HG02973 (cell line): ENCODE data around the gene P2RY13.
A peak's percentile ranks its signal among the peaks of the same experiment; 100 is the strongest.

Source experiments
- ATAC-seq: cut with Tn5 transposase; IDR thresholded peaks from one replicate; pipeline ENCODE4 v1.9.1; 2021; ENCODE audit warnings: moderate library complexity; ENCODE audit not compliant: unreplicated experiment

Gene P2RY13

DNA sequence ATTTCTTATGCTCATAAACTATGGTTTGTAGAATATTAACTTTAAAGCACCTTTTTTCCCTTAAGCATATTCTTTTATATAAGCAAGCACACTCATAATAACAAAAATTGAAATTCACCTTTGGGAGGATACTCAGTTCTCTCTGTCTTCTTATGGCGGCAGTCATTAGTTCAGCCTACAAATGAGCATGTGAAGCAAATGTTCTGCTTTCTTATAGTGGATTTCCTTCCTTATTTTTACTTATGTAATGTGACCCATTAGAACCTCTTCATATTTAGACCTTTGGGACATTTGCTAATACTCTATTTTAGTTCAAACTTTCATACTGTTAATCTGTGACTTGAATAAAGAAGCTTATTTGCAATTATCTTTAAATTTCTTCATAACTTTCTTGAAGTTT, at the start of gene P2RY13:
Gene P2RY13 (minus strand): TSS at position 187 of the 400 bp plus-strand sequence. CDS start 21 bp downstream, at position 166.
- ATAC-seq = no peak

DNA sequence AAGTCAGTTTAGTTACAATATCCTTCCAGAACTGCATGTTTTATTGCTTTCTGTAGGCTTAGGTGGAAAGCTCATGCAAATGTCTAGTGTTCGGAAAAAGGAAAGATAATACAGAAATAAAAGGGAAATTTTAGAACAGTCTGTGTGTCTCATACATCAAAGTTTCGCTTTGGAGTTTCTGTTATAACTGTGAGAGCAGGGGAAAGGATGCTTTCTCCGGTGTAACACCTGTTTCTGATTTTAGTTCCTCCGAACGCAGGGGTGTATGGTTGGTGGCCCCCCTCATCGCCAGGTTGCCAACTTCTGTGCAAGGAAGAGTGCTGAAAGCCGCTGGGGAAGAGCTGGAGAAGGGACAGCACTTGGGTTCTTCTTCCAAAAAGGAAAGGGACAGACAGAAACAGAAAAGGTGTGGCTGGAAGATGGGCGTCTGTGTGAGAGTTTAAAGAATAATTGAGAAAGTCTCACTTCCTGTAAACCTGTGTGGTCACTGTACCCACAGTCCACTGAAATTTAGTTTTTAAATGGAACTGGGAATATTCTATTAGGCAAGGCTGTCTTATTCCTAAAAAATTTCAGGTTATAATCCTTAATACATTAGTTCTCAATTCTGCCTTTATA, 48.5 kb upstream of the P2RY13 start:
- peak; percentile 63 for ATAC-seq

DNA sequence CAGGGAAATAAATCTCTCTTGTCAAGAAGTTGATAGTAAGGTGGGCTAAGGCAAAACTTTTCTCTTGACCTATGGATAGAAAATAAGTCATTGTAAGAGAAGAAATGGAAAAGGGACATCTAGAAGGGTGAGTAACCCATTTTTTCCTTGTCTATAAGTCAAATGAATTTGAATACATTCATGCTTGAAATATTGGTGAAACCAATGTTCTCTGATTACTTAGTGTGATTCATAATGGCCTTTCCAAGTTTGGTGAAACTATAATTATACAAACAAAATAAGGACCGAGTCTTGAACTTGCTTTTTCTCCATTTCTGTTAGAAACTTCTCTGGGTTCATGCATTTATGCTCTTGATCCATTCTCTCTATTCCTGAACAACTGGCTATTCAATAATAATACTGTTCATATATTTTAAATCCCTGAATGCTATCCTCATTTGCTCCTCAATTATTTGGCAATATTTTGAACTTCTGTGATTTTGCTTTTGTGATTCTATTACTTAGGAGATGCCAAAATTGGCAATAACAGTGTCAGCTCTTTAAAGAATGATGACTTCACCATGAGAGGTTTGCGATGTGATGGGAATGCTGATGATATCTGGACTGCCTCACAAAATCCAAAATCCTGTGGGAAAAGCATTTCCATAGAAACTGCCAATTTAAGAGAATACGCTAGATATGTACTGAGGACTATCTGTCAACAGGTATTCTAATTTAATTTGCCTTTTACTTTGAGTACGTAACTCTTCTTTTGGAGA, 42.9 kb upstream of the P2RY13 start:
- ATAC-seq = no peak

DNA sequence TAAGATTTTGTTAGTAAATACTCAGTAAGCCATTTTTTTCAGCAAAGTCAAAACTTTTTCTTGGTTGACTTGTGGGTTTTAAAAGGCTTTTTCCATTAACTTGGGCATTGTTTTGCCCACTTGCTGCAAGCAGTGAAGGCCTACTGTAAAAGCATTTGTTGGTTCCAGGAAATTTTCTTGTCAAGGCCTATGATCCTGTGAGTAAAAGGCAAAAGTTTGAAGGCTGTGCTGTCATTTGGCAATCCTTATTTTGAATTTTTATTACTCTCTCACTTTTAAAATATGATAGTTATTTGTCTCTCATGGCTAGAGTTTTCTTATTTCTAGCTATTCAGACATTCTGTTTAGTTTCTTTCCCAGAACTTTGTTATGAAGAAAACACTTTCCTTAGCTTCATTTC, 42.2 kb upstream of the P2RY13 start:
- no peak for ATAC-seq

DNA sequence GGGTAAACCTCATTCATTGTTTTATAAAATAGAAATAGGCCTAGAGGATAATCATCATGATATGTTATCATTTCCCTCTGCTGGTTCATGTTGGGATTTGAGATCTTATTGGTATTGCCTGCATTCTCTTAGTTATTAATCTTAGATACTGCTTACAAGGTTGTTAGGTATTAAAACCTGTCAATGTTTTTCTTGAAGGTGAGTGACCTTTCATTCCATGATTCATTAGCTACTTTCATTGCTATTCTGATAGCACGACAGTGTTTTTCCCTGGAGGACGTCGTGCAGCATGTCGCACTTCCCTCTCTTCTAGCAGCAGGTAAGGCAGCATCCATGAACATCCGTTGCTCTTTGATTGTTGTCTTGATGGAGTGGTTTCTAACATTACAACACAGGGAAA, 38.1 kb upstream of the P2RY13 start:
- no peak for ATAC-seq

DNA sequence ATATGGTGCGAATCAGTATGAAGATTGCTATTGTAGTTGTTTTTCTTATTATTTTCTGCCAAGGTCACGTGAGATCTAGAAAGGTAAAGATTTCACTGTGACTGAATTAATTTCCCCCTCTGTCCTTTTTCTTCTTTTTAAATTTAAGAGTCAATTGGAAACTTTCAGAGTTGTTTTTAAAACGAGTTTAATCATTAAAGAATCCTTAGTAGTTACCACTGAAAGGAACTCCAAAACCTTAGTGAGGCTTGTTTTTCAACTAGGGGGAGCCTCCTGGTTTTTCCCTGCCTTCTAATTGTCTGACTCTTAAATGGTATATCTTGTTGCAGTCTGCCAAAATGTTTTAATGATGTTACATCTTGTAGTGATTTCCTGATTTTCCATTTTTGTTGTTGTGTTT, 37.6 kb upstream of the P2RY13 start:
- no peak for ATAC-seq

DNA sequence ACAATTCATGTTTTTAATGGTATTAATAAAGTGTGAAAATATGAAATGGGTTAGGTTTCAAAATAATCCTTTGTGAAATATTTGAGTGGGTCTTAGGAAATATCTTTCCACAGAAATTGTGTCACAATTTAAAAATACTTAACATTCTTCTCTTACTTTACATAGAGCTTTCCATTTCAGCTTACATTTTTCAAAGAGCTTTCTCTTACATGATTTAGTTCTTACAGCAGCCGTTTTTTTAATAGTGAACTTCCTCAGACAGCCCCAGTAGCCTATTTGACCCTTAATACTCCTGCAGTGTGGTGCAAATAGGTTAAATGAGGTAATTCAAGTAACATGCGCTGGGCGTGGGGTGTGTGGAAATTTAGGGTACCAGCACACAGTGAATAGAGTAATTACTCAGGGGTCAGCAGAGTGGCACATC, 33.4 kb upstream of the P2RY13 start:
- ATAC-seq = no peak

DNA sequence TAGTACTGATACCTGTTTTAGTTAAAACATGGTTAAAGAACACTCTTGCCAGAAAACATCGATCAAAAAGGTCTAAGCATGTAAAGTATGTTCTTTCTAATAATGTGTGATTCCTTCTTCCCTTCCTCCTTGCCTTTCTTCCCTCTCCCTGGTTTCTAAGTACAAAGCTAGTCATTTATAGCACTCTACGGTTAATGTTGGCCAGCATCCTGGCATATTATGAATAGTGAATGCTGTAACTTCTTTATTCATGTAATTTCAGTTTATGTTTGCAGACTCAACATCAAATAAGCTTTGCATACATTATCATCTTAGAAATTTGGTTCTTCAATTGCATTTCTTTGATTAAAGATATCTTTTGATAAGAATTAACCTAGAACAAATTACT, 28.1 kb upstream of the P2RY13 start:
- ATAC-seq = no peak

DNA sequence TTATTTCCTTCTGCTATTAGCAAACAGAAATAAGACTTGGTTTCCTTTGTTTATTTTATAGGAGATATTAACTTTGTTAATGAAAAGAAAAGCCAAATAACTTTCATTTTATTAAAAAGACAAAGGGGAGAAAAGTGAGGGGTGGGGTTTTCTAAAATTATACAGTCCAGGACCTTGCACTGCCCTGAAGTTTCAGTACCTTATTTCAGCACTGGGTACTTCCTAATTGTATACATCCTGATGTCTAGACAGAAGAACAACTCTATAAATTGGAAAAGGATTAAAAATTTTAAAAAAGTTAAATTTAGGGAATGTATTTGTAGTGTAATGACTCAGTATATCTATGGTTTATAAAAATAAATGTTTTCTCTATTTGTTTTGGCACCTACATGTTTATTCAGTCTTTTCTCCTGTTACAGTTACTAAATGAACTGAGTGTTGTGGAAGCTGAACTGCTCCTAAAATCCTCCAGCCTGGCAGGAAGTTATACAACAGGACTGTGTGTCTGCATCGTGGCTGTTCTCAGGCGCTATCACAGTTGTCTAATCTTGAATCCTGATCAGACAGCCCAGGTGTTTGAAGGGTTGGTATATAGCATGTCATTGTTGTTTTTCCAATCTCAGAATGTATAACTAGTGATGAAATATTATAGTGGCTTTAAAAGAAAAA, 27.6 kb upstream of the P2RY13 start:
- ATAC-seq = no peak

DNA sequence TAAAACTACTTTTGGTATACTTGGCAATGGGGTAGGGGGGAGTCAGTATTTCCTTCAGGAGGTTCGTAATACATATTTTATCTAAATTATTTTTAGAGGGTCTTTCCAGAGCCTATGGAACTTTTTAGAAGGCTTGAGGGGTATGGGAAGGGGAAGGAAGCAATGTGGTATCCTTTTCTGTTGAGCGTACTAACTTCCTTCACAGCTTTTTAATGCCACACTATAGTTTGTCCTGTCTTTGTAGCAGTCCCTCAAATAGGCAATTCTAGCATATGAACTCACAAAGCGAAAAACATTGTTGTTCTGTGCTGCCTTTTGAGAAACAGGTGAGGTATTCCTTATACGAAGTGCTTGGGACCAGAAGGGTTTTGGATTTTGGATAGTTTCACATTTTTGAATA, 22.3 kb upstream of the P2RY13 start:
- ATAC-seq = no peak

DNA sequence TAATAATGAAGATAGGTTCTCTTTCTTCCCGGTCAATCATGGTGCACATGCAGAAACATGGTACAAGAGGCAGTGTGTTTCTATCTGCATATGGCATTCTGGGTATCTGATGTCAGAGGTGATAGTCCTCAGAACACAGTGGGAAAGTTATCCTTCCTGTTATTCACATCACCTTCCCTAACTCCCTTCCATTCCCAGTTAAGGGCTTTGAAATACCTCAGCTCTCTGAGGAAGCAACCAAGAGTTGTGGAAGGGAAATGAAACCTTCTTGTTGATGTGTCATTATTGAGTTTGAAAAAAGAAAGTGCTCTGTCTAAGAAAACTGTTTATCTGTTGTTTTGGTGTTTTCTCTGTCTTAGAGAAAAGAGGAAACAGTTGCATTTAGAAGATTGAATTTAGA, 21.9 kb upstream of the P2RY13 start:
- ATAC-seq = peak; percentile 83

DNA sequence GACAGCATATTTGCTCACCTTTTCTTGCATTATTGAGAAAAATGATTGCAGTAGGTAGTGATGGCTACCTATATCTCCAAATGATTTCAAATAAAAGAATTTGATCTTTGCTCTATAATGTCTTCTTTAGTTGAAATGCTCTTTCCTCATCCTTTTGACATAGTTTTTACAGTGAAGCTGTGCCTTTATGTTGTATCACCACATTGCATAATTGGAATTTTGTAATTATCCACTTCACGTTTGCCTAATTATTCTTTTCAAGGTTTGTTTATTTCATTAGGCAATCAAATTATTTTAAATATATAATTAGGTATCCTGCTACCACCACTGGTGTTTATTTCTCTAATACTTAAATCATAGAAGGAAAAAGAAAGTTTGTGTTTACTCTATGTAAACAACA, 21.3 kb upstream of the P2RY13 start:
- no peak for ATAC-seq

DNA sequence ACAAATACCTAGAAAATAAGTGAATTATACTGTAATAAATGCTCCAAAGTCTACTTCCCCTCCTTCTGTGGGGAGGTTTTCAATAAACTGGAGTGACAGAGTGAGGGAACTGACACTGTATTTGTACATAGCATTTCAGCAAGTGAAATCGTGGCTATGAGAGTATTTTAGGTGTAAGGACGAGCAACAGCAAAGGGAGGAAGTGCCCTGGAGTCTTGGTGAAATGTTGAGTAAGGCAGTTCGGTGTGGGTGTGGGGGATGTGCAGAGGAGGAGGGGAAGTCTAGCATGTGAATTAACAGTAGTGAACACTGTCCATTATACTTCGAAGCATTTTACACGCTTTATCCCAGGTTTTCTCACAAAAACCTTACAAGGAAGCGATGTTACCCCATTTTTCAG, 18.1 kb upstream of the P2RY13 start:
- ATAC-seq = no peak

DNA sequence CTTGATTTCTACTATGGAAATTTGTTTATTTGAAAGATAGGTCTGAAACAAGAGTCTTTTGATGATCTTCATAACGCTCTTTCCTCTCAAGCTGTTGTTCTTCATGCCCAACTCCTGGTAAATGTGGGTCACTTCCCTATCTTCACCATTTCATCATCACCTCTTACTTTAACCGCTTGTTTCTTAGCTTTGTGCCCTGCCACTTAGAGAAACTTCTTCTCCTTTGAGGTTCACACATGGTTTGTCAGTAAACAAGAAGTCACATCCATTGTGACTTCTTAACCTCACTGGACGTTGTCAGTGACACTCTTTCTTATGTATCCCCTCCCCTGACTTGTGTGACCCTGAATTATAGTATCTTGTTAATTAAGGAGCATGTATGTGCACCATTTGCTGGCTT, 16.9 kb upstream of the P2RY13 start:
- no peak for ATAC-seq

DNA sequence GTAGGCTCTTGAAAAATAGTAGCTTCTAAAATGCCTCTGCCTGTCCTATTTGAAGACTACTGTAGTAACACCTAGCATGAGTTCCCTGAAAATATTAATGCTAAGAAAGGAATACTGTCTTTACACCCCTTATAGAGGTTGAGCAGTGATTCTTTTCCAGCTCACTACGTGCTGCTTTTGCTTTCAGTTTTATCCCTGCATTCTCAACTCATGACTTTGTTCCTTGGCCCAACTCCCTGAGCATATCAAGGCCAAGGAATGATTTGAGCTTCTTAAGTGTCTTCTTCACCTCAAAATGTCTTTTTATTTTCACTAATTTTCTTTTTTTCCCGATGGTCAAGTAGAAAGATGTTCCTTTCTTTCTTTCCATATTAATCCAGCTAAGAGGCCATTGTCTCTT, 16.5 kb upstream of the P2RY13 start:
- no peak for ATAC-seq

DNA sequence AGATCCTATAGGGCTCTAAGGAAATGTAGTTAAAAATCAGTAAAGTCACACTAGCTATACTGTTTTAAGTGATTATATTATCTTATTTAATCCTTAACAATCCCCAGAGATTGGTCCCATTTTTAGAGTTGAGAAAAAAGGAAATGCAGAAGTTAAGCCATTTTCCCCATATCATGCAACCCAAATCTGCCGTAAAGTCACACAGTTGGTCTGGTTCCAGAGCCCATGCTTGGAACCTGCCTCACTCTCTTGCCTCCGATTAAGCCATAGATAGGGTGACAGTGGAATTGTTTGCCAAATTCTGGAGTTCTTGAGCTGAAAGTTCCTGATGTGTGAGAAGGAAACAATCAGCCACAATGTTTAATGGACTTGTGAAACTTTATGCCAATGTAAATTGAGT, 2.3 kb upstream of the P2RY13 start:
- no peak for ATAC-seq

DNA sequence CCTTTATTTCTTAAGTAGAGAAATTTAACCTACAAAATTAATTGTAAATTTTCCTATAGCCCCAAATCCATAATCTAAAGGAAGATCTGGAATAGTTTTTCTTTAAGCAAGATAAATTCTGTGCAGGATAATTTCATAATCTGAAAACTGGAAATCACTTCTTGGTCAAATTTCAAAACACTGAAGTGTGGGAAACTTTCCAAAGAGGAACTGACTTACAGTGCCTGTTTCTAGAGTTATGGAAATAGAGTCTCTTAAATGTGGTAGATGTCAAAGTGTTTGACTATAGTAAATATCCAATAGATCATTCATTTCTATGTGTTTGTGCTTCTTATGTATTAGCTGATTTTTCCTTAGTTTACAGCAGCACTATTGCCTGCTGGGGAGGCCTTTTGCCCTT, 1.6 kb upstream of the P2RY13 start:
- ATAC-seq = no peak

DNA sequence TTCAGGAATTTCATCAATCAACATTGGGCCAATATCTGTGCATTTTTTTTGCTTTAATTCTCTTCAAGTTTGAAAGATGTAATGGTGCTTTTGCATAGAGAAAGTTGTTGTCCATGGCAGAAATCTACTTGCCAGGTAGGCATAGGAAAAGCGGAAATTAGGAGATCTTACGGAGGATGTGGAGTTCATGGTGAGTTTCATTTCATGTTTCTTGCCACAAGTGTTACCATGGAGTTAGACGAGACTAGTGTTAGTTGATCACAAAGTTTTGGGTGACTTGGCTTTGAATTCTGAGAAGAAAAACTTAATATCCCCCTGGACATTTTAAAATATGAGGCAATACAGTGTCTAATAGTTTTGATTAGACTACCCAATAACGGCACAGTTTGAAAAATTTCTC, 1.0 kb upstream of the P2RY13 start:
- no peak for ATAC-seq

DNA sequence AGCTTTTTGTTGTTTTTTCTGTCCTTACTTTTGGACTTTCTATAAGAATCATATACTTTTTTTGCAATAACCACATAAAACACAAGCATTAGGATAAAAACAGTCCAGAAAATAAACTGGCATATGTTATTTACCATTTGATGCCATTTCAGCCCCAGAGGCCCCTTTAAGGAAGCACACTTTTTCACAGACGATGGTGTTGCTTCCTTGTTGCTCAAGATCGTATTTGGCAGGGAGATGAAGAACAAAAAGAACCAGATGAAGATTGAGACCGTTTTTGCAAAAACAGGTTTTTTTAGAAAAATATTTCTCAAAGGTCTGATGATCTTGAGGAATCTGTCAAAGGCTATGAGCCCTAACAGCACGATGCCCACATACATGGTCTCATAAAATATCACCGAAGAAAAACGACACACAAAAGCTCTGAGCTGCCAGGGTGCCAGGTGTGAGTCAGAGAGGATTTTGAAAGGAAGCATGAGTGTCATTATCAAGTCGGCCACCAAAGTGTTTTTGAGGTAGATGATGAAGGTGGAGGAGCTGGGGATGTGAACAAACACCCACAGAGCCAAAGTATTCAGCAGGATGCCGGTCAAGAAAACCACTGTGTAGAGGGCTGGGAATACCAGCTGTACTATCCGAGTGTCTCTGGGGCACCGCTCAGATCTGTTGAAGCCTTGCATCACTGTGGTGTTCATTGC, 902 bp downstream of the P2RY13 start:
- no peak for ATAC-seq

DNA sequence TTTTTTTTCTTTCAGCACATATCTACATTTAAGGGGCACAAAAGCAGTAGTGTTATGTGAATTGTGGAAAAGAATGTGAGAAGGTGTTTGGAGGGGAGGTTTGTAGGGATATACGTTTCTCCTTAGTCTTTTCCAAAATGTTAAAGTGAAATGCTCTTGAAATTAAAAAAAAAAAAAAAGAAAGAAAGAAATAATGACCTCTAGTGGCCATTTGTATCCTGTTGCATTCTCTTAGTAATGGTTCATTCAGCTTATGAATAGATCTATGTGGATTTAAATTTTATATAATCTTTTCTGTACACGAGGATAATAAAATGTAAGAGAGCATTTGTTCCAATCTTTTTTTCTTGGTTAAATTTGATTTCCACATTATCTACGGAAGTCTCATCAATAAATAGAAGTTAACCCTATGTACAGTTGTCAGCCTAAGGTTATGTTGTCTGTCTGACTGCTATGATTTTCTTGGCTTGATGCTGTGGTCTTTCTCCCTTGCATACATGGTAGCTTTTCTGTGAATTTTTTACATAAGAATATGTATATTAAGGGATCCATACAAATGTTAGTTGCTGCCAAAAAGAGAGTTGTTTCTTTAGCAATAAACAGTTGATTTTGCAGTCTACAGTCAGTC, 1.7 kb downstream of the P2RY13 start:
- no peak for ATAC-seq

DNA sequence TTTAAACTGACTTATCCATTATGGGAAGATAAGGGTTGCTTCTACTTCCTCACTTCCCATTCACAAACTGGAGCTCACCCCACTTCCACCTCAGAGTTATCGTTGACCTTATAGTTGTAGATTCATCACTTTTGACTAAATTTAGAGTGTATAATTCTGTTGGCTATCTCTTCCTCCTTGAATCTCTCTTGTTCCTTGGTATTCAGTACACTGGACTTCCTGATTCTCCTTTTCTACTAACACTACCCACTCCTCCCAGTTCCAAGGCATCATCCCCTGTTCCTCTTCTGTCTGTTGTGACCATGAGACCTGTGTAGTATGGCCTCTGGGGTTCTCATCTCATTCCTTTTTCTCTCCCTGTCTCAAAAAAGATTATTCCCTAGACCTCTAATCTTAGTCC, 6.8 kb downstream of the P2RY13 start:
- ATAC-seq = no peak
